ENCODE measurements around the gene KCNN2.

- TF ChIP-seq CTCF (IDR thresholded peaks at IDR 0.05; ENCODE audit: extremely low read depth in 1 of 2, insufficient read depth in 1 of 2, low read depth in 1 of 2, low read length in 2 of 2) (no peak), POLR2AphosphoS5 (IDR thresholded peaks at IDR 0.05; ENCODE audit: insufficient read depth, low read depth, low read length) (no peak), JUN (IDR thresholded peaks at IDR 0.05; ENCODE audit: borderline replicate concordance, insufficient read depth, insufficient read length, low read depth) (no peak)
Measured at GRCh38 chr5:114390431-114390830, 28.6 kb downstream of the KCNN2 start.

Data from endothelial cell of umbilical vein (primary cell).